ENCODE results near the gene PIGV.

Gene PIGV

DNA sequence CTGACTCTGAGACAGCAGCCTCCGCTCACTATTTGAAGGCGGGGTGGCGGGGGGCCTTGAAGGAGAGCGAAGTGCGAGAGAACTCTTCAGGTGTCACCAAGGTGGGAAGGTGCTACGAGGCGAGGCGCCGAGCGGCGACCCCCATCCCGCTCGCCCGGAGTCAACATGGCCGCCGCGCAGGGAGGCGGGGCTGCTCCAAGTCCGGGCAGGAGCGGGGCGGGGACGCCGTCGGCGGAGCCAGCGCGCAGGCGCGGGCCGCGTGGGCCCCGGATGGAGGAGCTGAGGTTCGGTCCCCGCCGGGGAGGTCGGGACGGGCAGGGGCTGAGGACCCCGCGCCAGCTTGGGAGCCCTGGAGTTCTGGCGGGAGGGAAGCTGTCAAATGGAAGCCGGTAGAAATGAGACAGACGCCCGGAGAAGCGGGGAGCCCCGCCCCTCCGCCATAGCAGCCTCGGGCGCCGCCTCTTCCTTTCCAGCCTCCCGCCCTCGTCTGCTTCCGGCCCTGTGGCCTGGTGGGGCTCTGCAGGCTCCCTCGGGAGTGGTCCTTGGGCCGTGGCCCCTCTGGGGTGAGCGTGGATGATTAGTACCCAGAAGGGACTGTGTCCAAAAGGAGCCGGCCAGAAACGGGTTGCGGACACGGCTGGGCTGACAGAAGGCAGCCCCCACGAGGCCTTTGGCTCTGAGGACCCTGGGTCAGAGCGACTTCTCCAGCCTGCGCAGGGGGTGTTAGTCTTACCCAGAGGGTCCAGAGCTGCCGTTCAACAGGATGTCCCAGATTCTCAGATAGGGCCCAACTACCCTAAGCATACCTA, at the start of gene PIGV:
Gene PIGV (plus strand): TSS at position 245 of the 809 bp plus-strand sequence. CDS start 2,866 bp downstream, outside the sequence.
- TF ChIP-seq GATA2 (IDR thresholded peaks at IDR 0.05; ENCODE audit: low read depth, low read length) (0 out of 2 replicates have a peak, but pooled peaks have one; percentile 18), GATA3 (IDR thresholded peaks at IDR 0.05; ENCODE audit: low read depth, low read length) (no peak)

DNA sequence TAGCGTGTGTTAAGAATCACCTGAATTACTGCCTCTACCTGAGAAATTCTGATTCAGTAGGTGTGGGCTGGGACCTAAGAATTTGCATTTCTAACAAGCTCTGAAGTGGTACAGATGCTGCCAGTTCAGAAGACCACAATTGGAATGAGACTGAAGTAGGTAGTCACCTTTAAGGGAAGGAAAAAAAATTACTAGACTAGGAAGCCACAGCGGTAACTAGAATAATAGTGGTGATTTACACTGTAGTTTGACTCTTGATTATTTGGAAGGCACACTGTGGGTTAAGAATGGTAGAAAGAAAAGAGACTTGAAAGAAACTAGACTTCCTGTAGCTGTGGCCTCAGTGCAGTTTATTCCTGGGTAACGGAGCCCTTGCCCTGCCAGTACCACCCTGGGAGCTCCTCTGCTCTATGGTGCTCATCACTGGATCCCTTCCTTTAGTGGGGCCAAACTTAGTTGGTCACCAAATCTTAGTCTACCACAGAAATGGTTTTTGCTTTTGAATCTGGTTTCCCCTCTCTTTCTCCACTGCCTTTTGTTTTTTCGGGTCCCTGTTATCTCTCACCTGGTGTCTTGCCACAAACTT, 48.3 kb upstream of the PIGV start:
- TF ChIP-seq GATA3 (IDR thresholded peaks at IDR 0.05; ENCODE audit: low read depth, low read length): no peak
- no peak for TF ChIP-seq GATA2 (IDR thresholded peaks at IDR 0.05; ENCODE audit: low read depth, low read length)

DNA sequence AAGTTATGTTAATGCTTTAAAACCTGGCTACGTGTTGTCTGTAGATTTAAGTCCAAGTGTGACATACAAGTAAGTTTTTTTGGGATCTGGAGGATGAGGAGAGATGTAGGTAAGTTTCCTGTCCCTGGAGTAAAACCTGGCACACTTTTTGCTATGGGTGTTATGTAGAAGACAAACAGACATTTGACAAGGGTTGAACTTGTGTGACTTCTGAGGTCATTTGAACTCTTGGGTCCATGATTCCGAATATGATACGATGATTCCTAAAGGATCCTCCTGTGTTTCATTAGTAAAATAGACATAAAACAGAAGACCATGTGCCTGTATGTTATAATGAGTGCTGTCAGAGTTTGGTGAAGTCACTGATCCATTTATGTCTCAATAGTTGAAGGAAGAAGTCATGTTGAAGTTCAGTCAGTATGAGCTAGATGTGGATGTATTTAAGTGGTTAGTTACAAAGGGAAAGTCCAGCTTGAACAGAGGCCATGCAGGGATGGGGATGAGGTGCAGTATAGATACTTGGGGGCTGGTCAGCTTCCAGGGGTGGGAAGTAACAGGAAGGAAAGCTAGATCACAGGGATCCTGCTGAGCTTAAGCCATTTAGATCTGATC, 47.6 kb upstream of the PIGV start:
- no peak for TF ChIP-seq GATA3 (IDR thresholded peaks at IDR 0.05; ENCODE audit: low read depth, low read length)
- no peak for TF ChIP-seq GATA2 (IDR thresholded peaks at IDR 0.05; ENCODE audit: low read depth, low read length)

DNA sequence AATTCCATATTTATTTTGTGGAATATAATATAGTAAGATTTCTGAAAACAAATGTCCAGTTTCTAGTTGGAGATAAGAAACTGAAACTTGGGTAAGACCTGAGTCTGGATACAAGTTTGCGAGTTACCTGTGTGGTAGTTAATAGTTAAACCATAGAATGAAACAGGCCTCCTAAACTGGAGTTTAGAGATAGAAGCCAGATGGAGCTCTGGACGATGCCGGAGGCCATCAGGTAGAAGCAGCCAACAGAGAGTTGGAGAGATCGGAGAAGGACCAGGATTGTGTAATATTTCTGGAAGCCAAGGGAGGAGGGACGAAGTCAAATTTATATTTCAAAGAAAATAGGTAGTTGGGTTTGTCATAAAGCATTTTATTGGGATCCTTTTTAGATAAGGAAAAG, 46.8 kb upstream of the PIGV start:
- TF ChIP-seq GATA3 (IDR thresholded peaks at IDR 0.05; ENCODE audit: low read depth, low read length): no peak
- TF ChIP-seq GATA2 (IDR thresholded peaks at IDR 0.05; ENCODE audit: low read depth, low read length): no peak

DNA sequence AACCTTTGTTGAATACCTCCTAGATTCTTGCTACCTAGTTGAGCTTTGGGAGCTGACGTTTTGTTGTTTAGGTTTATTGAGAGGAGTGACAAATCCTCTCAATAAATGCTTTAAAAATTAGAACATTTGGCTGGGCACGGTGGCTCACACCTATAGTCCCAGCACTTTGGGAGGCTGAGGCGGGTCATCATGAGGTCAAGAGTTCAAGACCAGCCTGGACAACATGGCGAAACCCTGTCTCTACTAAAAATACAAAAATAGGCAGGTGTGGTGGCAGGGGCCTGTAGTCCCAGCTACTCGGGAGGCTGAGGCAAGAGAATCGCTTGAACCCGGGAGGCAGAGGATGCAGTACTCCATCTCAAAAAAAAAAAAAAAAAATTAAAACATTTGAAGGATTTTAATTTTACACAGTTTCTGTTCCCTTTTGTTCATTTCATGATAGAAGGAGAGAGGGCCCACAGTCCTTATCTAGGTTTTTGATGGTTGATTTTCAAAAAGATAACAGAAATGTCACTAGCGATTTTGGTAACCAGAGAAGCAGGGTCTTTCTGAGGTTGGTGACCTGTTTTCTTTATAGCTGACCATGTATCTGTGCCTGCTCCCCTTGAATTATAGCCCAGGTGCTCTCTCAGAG, 44.2 kb upstream of the PIGV start:
- no peak for TF ChIP-seq GATA3 (IDR thresholded peaks at IDR 0.05; ENCODE audit: low read depth, low read length)
- no peak for TF ChIP-seq GATA2 (IDR thresholded peaks at IDR 0.05; ENCODE audit: low read depth, low read length)

DNA sequence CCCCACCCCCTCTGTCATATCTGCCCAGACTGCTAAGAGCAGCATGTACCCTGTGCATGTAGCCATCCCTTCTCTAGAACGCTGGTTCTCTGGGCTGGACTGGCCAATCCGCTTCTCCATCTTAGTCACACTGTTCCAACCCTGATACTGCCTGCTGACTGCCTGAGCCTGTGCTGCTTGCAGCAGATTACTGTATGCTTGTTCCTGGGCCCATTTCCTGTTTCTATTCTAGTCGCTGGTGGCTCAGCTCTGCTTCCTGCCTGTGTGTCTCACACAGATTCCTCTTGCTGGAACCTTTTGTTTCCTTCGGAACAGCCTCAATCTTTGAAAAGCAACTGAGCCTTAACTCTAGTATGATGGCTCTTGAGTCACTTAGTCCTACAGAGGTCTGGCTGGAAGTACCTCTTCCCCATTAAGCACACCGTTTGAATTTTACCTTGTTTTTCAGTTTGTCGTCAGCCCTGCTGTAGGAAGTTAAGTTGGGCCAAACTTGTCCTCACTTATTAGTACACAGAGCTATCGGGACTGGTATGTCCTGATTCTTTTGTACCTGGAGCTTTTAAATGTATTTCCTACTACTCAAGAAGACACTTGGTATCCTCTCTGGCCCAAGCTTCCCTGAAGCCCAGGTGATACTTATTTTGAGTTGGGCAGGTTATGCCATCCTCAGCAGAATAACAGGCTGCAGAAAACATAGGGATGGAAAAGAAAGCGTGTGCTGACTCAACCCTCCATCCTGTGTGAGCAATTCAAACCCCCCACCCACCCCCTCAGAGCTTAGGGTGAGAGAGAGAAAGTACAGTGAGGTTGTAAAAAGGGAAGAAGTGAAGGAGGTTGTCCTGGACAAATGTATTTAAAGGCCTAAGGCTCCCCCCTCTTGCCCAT, 43.4 kb upstream of the PIGV start:
- TF ChIP-seq GATA3 (IDR thresholded peaks at IDR 0.05; ENCODE audit: low read depth, low read length) (no peak), GATA2 (IDR thresholded peaks at IDR 0.05; ENCODE audit: low read depth, low read length) (no peak)

DNA sequence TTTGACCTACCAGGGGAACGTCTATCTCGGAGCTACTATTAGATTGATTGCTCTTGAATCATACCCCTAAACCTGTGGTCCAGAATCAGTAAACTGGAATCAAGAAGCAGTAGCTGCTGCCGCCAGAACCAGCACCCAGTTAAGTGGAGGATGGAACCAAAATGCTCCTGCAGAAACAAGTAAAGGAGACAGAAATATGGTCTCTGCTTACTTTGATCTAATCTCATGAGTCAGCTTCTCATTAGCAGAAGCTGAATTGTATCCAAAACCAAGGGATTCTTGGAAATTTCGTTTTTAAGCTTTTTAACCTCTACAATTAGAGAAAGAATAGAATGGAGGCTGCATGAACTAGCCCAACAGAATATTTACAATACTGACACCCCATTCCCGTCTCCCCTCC, 42.6 kb upstream of the PIGV start:
- TF ChIP-seq GATA2 (IDR thresholded peaks at IDR 0.05; ENCODE audit: low read depth, low read length) (no peak), GATA3 (IDR thresholded peaks at IDR 0.05; ENCODE audit: low read depth, low read length) (no peak)

DNA sequence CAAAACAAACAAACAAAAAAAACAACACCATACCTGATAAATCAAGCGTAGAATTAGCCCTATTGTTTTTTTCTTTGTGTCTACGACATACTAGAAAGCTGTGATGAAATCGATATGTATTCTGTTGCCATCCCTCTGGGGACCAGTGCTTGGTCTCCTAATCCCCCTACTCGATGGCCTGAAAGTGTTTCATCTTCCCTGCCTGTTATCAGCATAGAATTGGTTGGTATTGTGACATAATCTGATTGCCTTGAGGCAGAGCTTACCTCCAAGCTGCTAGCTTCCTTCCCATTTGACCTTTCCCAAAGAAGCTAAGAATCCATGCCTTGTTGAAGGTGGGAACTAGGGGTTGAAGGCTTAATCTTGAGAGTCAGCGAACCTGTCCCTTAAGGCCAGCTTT, 40.7 kb upstream of the PIGV start:
- TF ChIP-seq GATA2 (IDR thresholded peaks at IDR 0.05; ENCODE audit: low read depth, low read length) (no peak), GATA3 (IDR thresholded peaks at IDR 0.05; ENCODE audit: low read depth, low read length) (no peak)

DNA sequence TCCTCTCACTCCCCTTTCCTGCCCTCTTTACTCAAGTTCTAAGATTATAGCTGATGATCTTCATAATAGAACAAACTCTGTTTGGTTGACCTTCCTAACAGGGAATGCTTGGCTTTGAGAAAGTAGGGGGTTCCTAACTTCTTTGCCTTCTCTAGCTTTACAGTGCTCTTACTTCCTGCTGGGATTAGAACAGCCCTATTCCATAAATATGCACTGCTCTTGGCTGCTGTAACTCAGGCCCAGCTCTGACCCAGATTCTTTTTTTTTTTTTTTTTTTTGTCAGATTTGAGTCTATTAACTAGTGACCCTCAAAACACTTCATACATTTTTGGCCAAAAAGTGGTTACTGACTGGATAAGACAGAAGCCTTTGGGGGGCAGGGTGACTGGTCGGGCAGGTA, 39.4 kb upstream of the PIGV start:
- no peak for TF ChIP-seq GATA2 (IDR thresholded peaks at IDR 0.05; ENCODE audit: low read depth, low read length)
- no peak for TF ChIP-seq GATA3 (IDR thresholded peaks at IDR 0.05; ENCODE audit: low read depth, low read length)

DNA sequence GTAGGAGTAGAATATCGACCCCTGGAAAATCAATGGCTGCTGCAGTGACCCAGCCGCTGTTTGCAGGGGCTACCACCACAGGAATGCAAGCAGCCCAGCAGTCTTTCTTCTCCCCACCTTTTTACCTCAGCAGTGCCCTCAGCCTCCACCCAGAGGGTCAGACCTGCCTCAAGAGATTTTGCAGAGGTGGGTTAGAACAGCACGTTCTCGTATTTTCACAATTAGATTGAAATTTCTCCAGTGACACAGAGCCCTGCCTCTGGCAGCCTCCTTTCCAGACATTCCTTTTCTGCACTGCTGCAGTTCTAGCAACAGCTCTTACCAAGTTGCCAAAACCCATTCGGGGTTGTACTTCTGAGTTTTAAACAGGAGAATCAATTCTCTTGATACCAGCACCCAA, 38.3 kb upstream of the PIGV start:
- TF ChIP-seq GATA3 (IDR thresholded peaks at IDR 0.05; ENCODE audit: low read depth, low read length): no peak
- TF ChIP-seq GATA2 (IDR thresholded peaks at IDR 0.05; ENCODE audit: low read depth, low read length): no peak

DNA sequence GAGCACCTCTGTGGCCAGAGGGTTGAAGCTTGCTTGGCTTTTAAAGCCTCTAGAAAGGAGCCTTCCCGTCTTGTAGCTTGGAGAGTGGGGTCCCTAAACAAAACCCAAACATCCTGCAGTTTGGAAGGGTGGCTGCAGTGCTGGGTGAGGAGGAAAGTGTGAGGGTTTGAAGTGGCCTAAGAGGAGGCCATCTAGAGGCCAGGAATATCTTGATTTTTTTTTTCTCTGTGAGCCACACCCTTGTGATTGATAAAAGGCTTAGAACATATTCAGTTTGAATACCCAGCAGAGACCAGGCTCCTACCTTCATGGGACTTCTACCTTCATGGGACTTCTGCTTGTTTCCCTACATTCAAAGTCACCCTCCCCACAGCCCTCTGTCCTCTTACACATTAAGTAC, 37.3 kb upstream of the PIGV start:
- TF ChIP-seq GATA3 (IDR thresholded peaks at IDR 0.05; ENCODE audit: low read depth, low read length) (no peak), GATA2 (IDR thresholded peaks at IDR 0.05; ENCODE audit: low read depth, low read length) (no peak)

DNA sequence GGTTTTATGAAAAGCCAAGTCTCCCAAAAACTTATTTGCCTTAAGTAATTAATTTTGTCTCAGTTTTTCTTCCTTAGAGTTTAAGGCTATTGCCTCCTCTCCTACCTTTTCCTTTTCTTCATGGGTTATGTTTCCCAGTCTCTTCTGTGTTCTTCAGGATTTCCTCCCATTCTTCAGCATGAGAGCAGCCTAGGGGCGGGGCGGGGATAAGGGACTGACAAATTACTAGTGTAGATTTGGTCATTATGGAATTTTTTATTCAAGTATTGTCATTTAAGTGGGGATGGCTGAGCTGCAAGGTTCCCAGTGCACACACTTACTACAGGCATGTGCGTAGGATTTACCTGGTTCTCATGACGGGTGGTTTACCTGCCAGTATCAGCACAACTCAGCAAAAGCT, 35.2 kb upstream of the PIGV start:
- TF ChIP-seq GATA3 (IDR thresholded peaks at IDR 0.05; ENCODE audit: low read depth, low read length) (no peak), GATA2 (IDR thresholded peaks at IDR 0.05; ENCODE audit: low read depth, low read length) (no peak)

DNA sequence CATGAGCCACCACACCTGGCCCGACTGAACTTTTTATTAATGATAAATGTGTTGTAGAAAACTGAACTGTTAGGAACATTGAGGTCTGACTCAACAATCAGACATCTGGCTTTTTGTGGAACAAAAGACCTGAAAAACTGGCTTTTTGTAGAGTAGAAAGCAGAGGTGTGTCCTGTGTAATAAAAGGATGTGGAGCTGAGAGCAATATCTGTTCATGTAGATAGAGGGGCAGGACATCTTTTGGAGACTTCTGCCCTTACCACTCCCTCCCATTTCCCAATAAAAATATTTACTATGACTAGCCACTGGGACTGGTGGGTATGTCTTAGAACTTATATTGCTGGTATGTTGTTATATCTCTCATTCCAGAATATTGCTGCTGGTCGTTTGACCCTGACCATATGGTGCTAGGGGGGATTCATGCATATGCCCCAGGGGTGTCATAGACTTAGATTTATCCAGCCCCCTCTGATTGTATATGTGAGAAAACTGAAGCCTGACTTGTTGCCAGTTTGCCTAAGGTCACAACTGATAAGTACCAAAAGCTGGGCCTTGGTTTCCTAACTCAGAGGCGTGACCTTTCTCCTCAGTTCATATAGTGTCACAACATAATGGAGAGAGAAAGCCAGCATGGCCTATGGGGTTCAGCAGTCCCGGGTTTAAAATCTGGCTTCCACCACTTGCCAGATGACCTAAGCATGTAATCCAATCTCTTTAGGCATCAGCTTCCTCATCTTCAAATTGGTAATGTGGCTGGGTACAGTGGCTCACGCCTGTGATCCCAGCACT, 33.5 kb upstream of the PIGV start:
- TF ChIP-seq GATA2 (IDR thresholded peaks at IDR 0.05; ENCODE audit: low read depth, low read length) (no peak), GATA3 (IDR thresholded peaks at IDR 0.05; ENCODE audit: low read depth, low read length) (no peak)
